Fibroblast of upper back skin (primary cell): ENCODE measurements around the gene DNAAF5.

Source experiments
- DNase-seq: peaks from one replicate; pipeline ENCODE4 v3.0.0-alpha.2; 2013

The DNAAF5 gene

GRCh38 chr7:726084-726853 lies at the start of gene DNAAF5:
Gene DNAAF5, plus strand, starts transcription at chr7:726699. Its CDS starts 22 bp downstream, at chr7:726721.
- peak; percentile 83 for DNase-seq

GRCh38 chr7:676972-677385 lies 49.5 kb upstream of the DNAAF5 start:
- no peak for DNase-seq

- no peak for DNase-seq
Measured at GRCh38 chr7:680411-681127, 45.9 kb upstream of the DNAAF5 start.

DNA sequence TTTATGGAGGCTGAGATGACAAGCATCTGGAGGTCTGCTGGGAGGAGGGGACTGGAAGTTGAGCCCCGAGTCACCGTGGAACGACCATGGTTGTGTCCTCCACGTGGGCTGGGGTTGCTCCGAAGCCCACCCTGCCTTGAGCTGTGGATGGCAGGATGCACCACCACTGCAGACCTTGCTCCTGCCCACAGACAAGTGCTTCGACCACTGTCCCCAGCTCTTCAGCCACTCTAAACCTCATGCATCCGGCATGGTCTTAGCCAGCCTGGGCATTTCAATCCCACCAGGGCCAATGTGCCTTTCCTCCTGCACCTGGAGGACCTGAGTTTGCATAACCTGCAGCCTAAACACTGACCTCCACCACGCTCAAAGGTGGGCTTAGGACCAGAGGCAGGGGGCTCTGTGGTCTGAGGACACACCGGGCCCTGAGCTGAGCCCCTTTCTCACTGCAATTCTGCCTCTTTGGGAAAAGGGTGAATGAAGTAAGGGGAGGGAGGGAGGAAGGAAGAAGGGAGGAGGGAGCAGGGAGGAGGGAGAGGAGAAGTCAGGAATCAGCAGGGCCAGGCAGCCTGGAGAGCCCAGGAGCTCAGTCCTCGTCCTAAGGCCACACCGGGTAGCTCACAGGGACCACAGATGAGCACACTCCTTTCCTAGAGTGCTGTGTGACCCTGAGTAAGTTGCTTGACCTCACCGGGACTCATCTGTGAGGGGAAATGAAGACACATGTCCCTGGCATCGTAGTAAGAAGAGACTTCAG lies 44.8 kb upstream of the DNAAF5 start:
- no peak for DNase-seq

DNA sequence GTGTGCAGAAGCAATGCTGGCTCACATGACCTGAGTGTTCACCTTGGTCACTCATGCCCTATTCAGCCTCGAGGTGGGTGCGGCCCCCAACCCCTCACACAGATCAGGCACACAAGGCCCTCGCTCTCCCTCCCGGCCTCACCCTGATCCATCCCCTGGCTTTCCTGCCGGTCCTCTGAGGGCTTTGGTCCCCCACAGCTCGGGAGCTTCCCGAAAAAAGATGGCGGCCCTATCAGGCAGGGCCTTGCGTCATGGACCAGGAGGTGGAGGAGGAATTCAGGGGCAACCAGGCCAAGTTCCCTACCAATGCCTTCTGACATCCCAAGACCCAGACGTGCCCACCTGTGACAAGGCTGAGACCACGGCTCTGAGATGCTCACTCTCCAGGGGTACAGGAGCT lies 43.7 kb upstream of the DNAAF5 start:
- DNase-seq: no peak

GRCh38 chr7:683526-684205 lies 42.8 kb upstream of the DNAAF5 start:
- no peak for DNase-seq

- DNase-seq: no peak
Measured at GRCh38 chr7:684416-684815, 42.1 kb upstream of the DNAAF5 start.

GRCh38 chr7:685540-685939 lies 41.0 kb upstream of the DNAAF5 start:
- no peak for DNase-seq

DNA sequence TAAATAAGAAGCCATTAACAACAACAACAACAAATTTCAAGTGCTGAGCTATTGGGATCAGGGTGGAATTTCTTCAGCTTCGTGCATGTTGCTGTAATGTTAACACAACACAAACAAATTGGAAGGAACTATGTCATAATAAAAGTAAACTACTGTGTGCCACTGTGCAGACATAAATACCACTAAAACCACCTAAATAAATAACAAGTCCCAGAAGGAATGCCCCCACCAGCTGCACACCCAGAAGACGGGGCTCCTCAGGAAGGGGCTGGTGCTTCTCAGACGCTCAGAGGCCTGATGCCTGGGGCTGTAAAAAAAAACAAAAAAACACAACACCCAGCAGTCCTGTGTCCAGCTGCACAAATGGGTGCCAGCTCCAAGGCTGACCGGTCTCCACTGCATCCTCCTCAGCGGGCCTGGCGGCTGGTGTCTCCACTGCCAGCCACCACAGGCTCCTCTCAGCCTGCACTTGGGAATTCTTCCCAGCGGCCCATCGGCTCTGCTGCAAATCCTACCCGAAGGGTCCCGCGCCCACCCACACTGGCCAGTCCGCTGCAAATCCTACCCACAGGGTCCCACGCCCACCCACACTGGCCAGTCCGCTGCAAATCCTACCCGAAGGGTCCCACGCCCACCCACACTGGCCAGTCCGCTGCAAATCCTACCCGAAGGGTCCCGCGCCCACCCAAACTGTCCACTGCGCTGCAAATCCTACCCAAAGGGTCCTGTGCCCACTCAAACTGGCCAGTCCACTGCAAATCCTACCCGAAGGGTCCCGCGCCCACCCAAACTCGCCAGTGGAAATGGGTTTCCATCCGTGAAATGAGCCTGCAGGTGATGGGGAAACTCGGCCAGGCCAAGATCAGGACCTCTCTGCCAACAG lies 35.8 kb upstream of the DNAAF5 start:
- no peak for DNase-seq

GRCh38 chr7:691361-692045 lies 35.0 kb upstream of the DNAAF5 start:
- no peak for DNase-seq

GRCh38 chr7:693280-693679 lies 33.2 kb upstream of the DNAAF5 start:
- no peak for DNase-seq

GRCh38 chr7:696426-696811 lies 30.1 kb upstream of the DNAAF5 start:
- DNase-seq: no peak

- no peak for DNase-seq
Measured at GRCh38 chr7:696812-697551, 29.5 kb upstream of the DNAAF5 start.

- DNase-seq: no peak
Measured at GRCh38 chr7:698515-699475, 27.7 kb upstream of the DNAAF5 start.

DNA sequence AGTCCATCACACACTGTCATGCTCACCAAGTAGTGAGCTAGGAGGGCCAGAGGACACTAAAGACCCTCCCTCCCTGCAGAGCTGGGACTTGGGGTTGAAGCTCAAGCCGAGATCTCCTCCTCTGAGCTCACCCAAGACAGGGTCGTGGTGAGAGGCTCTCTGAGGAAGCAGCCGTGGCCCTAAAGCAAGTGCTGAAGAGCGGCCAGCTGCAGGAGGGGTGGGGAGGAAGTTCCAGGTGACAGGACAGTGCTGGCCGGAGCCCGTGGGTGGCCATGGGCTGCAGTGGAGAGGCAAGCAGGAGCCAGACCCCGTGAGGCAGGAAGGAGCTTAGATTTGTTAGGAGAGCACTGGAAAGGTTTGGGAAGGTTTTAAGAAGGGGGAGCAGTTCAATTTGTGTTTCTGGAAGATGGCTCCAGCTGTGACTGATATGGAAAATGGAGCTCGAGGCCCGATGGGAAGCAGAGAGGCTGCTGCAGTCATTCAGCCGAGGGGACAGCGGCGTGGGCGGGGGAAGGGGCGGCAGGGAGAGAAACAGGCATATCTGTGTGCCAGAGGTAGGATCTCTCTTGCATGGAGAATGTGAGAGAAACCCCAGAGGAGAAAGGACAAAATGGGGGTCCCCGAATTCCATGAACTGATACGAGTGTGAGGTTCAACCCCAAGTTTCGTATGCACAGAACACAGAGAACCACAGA lies 26.9 kb upstream of the DNAAF5 start:
- no peak for DNase-seq

GRCh38 chr7:701086-701671 lies 25.3 kb upstream of the DNAAF5 start:
- no peak for DNase-seq

- DNase-seq: no peak
Measured at GRCh38 chr7:703049-703448, 23.4 kb upstream of the DNAAF5 start.

GRCh38 chr7:706721-707120 lies 19.8 kb upstream of the DNAAF5 start:
- DNase-seq: no peak
